ENCODE data around the gene BACH2.

The BACH2 gene

GRCh38 chr6:90019216-90019615 lies 277.4 kb downstream of the BACH2 start:
- DNase-seq: no peak

GRCh38 chr6:90015883-90016282 lies 280.8 kb downstream of the BACH2 start:
- DNase-seq: no peak

GRCh38 chr6:90008908-90009501 lies 287.6 kb downstream of the BACH2 start:
- peak; percentile 41 for DNase-seq

- DNase-seq: peak; percentile 28
Measured at GRCh38 chr6:90008189-90008907, 288.3 kb downstream of the BACH2 start.

GRCh38 chr6:90005048-90005827 lies 291.4 kb downstream of the BACH2 start:
- no peak for DNase-seq

GRCh38 chr6:90004511-90004910 lies 292.1 kb downstream of the BACH2 start:
- no peak for DNase-seq

GRCh38 chr6:90003941-90004340 lies 292.7 kb downstream of the BACH2 start:
- DNase-seq: no peak

GRCh38 chr6:90003069-90003795 lies 293.4 kb downstream of the BACH2 start:
- DNase-seq: no peak

- DNase-seq: peak; percentile 73
Measured at GRCh38 chr6:90000864-90001731, 295.5 kb downstream of the BACH2 start.

- DNase-seq: no peak
Measured at GRCh38 chr6:89999945-90000825, 296.5 kb downstream of the BACH2 start.

- DNase-seq: peak; percentile 50
Measured at GRCh38 chr6:89999154-89999553, 297.5 kb downstream of the BACH2 start.

- DNase-seq: no peak
Measured at GRCh38 chr6:89997456-89998445, 298.9 kb downstream of the BACH2 start.

- DNase-seq: no peak
Measured at GRCh38 chr6:89993411-89993810, 303.2 kb downstream of the BACH2 start.

- DNase-seq: no peak
Measured at GRCh38 chr6:89992818-89993217, 303.8 kb downstream of the BACH2 start.

- no peak for DNase-seq
Measured at GRCh38 chr6:89989742-89990141, 306.9 kb downstream of the BACH2 start.

- DNase-seq: no peak
Measured at GRCh38 chr6:89987830-89988229, 308.8 kb downstream of the BACH2 start.

GRCh38 chr6:89987140-89987539 lies 309.5 kb downstream of the BACH2 start:
- peak; percentile 55 for DNase-seq

GRCh38 chr6:89986650-89987074 lies 310.0 kb downstream of the BACH2 start:
- DNase-seq: no peak

GRCh38 chr6:89985751-89986493 lies 310.7 kb downstream of the BACH2 start:
- no peak for DNase-seq

Data from activated CD4-positive, alpha-beta T cell treated with anti-CD3 and anti-CD28 coated beads for 48 hours (primary cell).